ENCODE results near the gene HTR3C. TPM values are rescaled to one million over a fixed set of nuclear protein-coding genes. Genes with fewer than 3 reads are reported as not detected.

The HTR3C gene
- total RNA-seq, 1 donor from 2014 or later: not detected

GRCh38 chr3:184097556-184097955 is 44.7 kb downstream of the HTR3C start:
- H3K27ac Mint-ChIP-seq (ENCODE audit: unreplicated experiment): no peak overlapping the region
- DNase-seq (ENCODE audit: low spot score): no peak
- no peak overlapping the region for H3K4me3 Mint-ChIP-seq (ENCODE audit: unreplicated experiment)
- H3K9me3 Mint-ChIP-seq (ENCODE audit: low read depth): peaks cover 9% of the 10 kb centered on the region
- H3K4me1 Mint-ChIP-seq (ENCODE audit: low read depth): peaks cover 13% of the 10 kb centered on the region
- no peaks in the 10 kb centered on the region for H3K27me3 Mint-ChIP-seq (ENCODE audit: low read depth)
- H3K36me3 Mint-ChIP-seq (ENCODE audit: low read depth): no peaks in the 10 kb centered on the region
- TF ChIP-seq, protein P1, sequence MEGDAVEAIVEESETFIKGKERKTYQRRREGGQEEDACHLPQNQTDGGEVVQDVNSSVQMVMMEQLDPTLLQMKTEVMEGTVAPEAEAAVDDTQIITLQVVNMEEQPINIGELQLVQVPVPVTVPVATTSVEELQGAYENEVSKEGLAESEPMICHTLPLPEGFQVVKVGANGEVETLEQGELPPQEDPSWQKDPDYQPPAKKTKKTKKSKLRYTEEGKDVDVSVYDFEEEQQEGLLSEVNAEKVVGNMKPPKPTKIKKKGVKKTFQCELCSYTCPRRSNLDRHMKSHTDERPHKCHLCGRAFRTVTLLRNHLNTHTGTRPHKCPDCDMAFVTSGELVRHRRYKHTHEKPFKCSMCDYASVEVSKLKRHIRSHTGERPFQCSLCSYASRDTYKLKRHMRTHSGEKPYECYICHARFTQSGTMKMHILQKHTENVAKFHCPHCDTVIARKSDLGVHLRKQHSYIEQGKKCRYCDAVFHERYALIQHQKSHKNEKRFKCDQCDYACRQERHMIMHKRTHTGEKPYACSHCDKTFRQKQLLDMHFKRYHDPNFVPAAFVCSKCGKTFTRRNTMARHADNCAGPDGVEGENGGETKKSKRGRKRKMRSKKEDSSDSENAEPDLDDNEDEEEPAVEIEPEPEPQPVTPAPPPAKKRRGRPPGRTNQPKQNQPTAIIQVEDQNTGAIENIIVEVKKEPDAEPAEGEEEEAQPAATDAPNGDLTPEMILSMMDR (IDR thresholded peaks at IDR 0.05): no peak

GRCh38 chr3:184099806-184100686 is 47.2 kb downstream of the HTR3C start:
- Mint-ChIP-seq H3K27me3 (ENCODE audit: low read depth) (peaks cover 4% of the 10 kb centered on the region), H3K9me3 (ENCODE audit: low read depth) (peaks cover 5% of the 10 kb centered on the region), H3K27ac (ENCODE audit: unreplicated experiment) (no peak overlapping the region), H3K36me3 (ENCODE audit: low read depth) (no peaks in the 10 kb centered on the region), H3K4me1 (ENCODE audit: low read depth) (peaks cover 13% of the 10 kb centered on the region), H3K4me3 (ENCODE audit: unreplicated experiment) (no peak overlapping the region)
- TF ChIP-seq, protein P1 (IDR thresholded peaks at IDR 0.05): no peak
- no peak for DNase-seq (ENCODE audit: low spot score)

Other genes with a start within 250 kb of the HTR3C start
- 3.9 to 8.3 TPM (median 7.9 TPM) in 3 replicates for gene MAP6D1, start 227.5 kb upstream of the HTR3C start, total RNA-seq
- gene PARL, start 168.2 kb upstream of the HTR3C start, total RNA-seq: 39.2 to 45.4 TPM (median 44.7 TPM) in 3 replicates
- 22.0 to 26.8 TPM (median 23.8 TPM) in 3 replicates for gene ABCC5, start 35.2 kb upstream of the HTR3C start, total RNA-seq
- gene HTR3D, start 21.3 kb upstream of the HTR3C start, total RNA-seq: not detected in 3 replicates
- gene HTR3E, start 44.0 kb downstream of the HTR3C start, total RNA-seq: not detected in 3 replicates
- gene EIF2B5, start 82.3 kb downstream of the HTR3C start, total RNA-seq: 24.0 to 31.8 TPM (median 26.1 TPM) in 3 replicates
- 88.1 to 113 TPM (median 102 TPM) in 3 replicates for gene DVL3, start 102.3 kb downstream of the HTR3C start, total RNA-seq
- 455 to 492 TPM (median 488 TPM) in 3 replicates for gene AP2M1, start 121.8 kb downstream of the HTR3C start, total RNA-seq
- gene ABCF3, start 133.2 kb downstream of the HTR3C start, total RNA-seq: 52.8 to 68.9 TPM (median 53.8 TPM) in 3 replicates
- 0.25 TPM in 1 of 3 replicates, not detected in the others for gene VWA5B2, start 176.5 kb downstream of the HTR3C start, total RNA-seq
- 33.3 to 43.7 TPM (median 36.8 TPM) in 3 replicates for gene ALG3, start 195.9 kb downstream of the HTR3C start, total RNA-seq
- gene EEF1AKMT4, start 196.6 kb downstream of the HTR3C start, total RNA-seq: 4.3 to 5.0 TPM (median 4.4 TPM) in 3 replicates
- 3.2 to 5.3 TPM (median 3.9 TPM) in 3 replicates for gene CAMK2N2, start 208.5 kb downstream of the HTR3C start, total RNA-seq
- not detected in 3 replicates for gene ECE2, start 223.0 kb downstream of the HTR3C start, total RNA-seq
- 237 to 288 TPM (median 238 TPM) in 3 replicates for gene PSMD2, start 246.2 kb downstream of the HTR3C start, total RNA-seq